ENCODE results near the gene SLCO3A1. TPM values are rescaled to one million over a fixed set of nuclear protein-coding genes. Genes with fewer than 3 reads are reported as not detected.

The SLCO3A1 gene
- total RNA-seq, 4 donors from 2014 or later = 10.9 to 18.1 (median 14.2) TPM

DNA sequence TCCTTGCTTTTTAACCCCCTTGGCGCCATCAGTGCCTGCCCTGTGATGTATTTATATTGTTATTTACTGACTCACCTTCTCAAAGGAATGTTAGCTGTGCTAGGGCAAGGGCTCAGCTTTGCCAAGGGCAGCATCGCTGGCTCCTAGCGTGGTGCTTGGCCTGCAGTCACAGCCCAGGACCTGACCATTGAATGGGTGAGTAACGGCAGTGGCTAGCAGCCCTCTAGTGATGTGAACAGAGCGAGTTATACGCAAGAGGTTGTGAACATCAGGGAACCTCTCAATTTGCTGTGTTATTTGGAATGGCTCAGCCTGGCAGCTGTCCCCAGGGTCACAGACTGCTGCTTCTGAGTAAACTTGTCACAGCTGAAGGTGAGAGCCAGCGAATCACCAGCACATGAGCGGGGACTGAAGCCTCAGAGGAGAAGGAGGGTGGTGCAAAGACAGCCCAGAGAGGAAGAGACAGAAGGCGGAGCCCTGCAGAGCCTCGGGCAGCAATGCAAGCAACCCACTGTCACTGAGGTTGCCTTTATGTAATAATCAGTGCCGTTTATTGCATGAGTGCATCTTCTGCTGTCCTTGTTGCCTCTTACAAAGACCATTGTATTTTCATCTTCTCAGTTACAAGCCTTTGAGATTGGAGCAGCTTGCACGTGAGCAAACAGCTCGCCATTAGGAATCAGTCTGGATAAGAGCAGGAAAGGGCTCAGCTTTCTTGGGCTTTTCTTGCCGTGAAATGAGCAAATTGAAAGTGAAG, 158.3 kb downstream of the SLCO3A1 start:
- no peak for TF ChIP-seq POLR2A (IDR thresholded peaks at IDR 0.05)
- DNase-seq = no peak
- Histone ChIP-seq H3K4me1 (peaks cover 0 to 55% (median 26%) of the 10 kb centered on the region in 3 donors), H3K9me3 (no peaks in the 10 kb centered on the region), H3K27ac (peak overlapping the region in 3 of 4 donors; percentile 13 to 62 (median 29)), H3K4me3 (peak overlapping the region in 1 of 4 donors; percentile 1), H3K27me3 (no peaks in the 10 kb centered on the region), H3K36me3 (no peaks in the 10 kb centered on the region)
- intact Hi-C loops (cut with DNase I) = no loop called here
- 33 to 54% methylated on average over 7 to 14 of the region's 14 CpGs for WGBS, 2 donors

DNA sequence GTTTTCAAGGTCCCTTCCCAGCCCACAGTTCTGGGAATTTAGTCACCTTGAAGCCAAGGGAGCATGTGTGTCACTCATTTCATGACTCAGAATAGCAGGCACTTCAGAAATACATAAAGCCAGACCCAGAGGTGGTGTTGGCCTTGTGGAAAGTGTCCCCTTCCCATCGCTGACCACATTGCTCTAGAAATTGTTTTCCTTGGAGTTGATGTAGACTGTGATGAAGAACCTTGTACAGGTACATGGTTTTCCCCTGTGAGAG, 158.8 kb downstream of the SLCO3A1 start:
- TF ChIP-seq, protein P1, sequence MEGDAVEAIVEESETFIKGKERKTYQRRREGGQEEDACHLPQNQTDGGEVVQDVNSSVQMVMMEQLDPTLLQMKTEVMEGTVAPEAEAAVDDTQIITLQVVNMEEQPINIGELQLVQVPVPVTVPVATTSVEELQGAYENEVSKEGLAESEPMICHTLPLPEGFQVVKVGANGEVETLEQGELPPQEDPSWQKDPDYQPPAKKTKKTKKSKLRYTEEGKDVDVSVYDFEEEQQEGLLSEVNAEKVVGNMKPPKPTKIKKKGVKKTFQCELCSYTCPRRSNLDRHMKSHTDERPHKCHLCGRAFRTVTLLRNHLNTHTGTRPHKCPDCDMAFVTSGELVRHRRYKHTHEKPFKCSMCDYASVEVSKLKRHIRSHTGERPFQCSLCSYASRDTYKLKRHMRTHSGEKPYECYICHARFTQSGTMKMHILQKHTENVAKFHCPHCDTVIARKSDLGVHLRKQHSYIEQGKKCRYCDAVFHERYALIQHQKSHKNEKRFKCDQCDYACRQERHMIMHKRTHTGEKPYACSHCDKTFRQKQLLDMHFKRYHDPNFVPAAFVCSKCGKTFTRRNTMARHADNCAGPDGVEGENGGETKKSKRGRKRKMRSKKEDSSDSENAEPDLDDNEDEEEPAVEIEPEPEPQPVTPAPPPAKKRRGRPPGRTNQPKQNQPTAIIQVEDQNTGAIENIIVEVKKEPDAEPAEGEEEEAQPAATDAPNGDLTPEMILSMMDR (IDR thresholded peaks at IDR 0.05) = no peak
- TF ChIP-seq POLR2A (IDR thresholded peaks at IDR 0.05) = no peak
- no peaks in the 10 kb centered on the region for H3K9me3 ChIP-seq
- intact Hi-C loops (cut with DNase I) = no loop called here
- no peaks in the 10 kb centered on the region for H3K36me3 ChIP-seq
- peaks cover 0 to 55% (median 26%) of the 10 kb centered on the region in 3 donors for H3K4me1 ChIP-seq
- peak overlapping the region in 3 of 4 donors; percentile 13 to 62 (median 29) for H3K27ac ChIP-seq
- peak overlapping the region in 1 of 4 donors; percentile 1 for H3K4me3 ChIP-seq
- no peak for DNase-seq
- H3K27me3 ChIP-seq = no peaks in the 10 kb centered on the region
- WGBS, 2 donors = 57 to 60% methylated on average over 1 of the region's 1 CpG

DNA sequence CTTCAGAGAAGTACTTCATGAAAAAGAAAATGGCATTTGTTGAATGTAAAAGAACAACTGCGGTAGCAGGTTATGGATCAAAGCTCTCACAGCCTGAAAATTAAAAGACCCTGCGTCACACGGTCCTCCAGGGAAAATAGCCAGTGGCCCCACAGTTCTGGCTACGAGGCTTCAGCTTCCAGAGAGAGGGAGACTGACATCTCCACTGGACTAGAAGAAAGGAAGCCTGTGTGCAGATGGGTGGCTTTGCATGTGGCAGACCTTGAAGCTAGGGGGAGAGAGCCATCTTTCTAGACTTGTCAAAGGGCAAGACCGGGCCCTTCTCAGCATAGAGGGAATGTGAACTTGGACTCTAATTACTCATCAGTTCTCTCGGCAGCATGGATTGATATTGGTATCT, 159.4 kb downstream of the SLCO3A1 start:
- Histone ChIP-seq H3K4me3 (no peak overlapping the region), H3K36me3 (no peaks in the 10 kb centered on the region), H3K27me3 (no peaks in the 10 kb centered on the region), H3K27ac (peak overlapping the region in 1 of 4 donors; percentile 29), H3K9me3 (no peaks in the 10 kb centered on the region), H3K4me1 (peaks cover 0 to 55% (median 26%) of the 10 kb centered on the region in 3 donors)
- DNase-seq = no peak
- TF ChIP-seq POLR2A (IDR thresholded peaks at IDR 0.05) = no peak
- TF ChIP-seq, protein P1 (IDR thresholded peaks at IDR 0.05) = no peak
- WGBS, 2 donors = 83 to 88% methylated on average over 6 of the region's 6 CpGs
- intact Hi-C loops (cut with DNase I) = no loop called here

DNA sequence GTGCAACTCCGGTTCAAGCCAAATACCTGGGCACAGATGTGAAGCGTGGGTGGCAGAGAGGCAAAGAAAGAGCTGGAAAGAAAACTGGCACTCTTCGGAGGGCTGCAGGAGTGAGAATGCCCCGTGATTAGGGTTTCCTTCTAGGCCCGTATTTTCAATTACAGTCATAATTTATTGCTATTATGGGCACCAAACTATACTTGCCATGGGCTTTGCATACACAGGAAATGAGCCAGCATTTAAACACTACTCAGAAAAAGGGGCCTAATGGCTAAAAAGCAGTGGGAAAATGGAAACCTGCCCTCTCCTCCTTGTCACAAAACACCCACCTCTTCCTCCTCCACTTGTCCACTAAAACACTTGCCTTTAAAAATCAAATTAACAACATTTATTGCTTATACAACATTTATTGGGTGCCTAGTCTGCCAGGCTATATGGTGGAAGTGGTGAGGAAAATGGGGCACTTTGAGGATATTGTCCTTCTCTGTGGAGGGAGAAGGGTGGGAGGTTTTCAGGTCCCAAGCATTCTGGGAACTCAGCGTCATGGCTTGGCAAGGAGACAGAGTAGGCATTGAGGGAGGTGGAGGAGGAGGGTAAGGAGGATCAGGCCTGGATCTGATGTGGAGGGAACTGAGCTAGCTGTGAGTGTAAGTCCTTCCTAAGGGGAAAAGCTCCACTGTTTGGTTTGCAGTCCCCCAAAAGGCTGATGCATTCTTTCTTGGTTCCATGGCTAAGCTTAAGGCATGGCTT, 160.9 kb downstream of the SLCO3A1 start:
- intact Hi-C loops (cut with DNase I) = no loop called here
- no peak for TF ChIP-seq POLR2A (IDR thresholded peaks at IDR 0.05)
- TF ChIP-seq, protein P1 (IDR thresholded peaks at IDR 0.05) = no peak
- WGBS, 2 donors = 49 to 72% methylated on average over 5 to 6 of the region's 6 CpGs

DNA sequence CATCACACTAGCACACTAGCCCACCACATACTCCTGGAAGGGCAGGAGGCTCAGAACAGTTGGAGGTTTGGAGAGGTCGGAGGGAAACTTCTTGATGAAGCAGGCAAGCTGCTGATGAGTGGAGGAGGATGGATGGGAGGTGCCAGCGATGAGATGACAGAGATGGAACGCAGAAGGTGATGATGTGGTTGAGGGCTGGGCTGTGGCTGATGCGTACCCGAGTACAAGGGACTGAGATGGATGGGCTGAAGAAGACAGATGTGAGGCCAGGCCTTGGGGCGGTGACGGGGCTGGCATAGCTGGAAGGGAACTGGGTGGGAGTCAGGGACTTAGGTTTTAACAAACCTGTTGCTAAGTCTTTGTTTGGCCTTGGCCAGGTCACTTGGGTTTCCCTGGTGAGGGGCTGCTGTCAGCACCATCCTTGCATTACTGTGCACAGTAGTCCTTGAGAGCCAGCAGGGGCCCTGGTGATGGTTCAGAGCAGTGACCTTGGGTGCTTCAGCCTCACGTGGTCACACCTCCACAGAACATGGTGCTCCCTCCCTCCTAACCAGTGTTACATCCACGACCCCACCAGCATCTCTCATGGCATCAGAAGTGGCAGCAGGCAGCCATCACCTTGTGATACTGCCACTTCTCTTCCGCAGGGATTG, 164.5 kb downstream of the SLCO3A1 start:
- H3K36me3 ChIP-seq = no peaks in the 10 kb centered on the region

More for the DNA sequence above, 160.9 kb downstream of the SLCO3A1 start:
- H3K27me3 ChIP-seq = no peaks in the 10 kb centered on the region
- no peaks in the 10 kb centered on the region for H3K9me3 ChIP-seq
- peaks cover 0 to 60% (median 30%) of the 10 kb centered on the region in 3 donors for H3K4me1 ChIP-seq
- H3K36me3 ChIP-seq = no peaks in the 10 kb centered on the region
- H3K27ac ChIP-seq = no peak overlapping the region
- no peak overlapping the region for H3K4me3 ChIP-seq
- DNase-seq = no peak

More for the DNA sequence above, 164.5 kb downstream of the SLCO3A1 start:
- H3K4me3 ChIP-seq = no peak overlapping the region
- DNase-seq = no peak
- peaks cover 0 to 39% (median 37%) of the 10 kb centered on the region in 3 donors for H3K4me1 ChIP-seq
- intact Hi-C loops (cut with DNase I) = no loop called here
- H3K27me3 ChIP-seq = no peaks in the 10 kb centered on the region
- no peaks in the 10 kb centered on the region for H3K9me3 ChIP-seq
- TF ChIP-seq, protein P1 (IDR thresholded peaks at IDR 0.05) = no peak
- TF ChIP-seq POLR2A (IDR thresholded peaks at IDR 0.05) = no peak
- 86 to 97% methylated on average over 7 to 9 of the region's 10 CpGs for WGBS, 2 donors
- peak overlapping the region in 2 of 4 donors; percentile 22 to 44 for H3K27ac ChIP-seq
